ENCODE results near the gene GNRHR. TPM values are rescaled to one million over a fixed set of nuclear protein-coding genes. Genes with fewer than 3 reads are reported as not detected.
"Not testable (repeated sequence)": the region's sequence is repeated elsewhere in the genome, so short reads cannot be mapped to it uniquely, and the experiment has no call there.

The GNRHR gene
- total RNA-seq: not detected in 2 replicates

- no peak for DNase-seq
Observed at GRCh38 chr4:67754288-67754687, at the start of gene GNRHR. GNRHR (minus strand) TSS chr4:67754388; CDS start chr4:67754335, 53 bp downstream.

- DNase-seq: no peak
Observed at GRCh38 chr4:67796810-67797209, 42.6 kb upstream of the GNRHR start.

DNA sequence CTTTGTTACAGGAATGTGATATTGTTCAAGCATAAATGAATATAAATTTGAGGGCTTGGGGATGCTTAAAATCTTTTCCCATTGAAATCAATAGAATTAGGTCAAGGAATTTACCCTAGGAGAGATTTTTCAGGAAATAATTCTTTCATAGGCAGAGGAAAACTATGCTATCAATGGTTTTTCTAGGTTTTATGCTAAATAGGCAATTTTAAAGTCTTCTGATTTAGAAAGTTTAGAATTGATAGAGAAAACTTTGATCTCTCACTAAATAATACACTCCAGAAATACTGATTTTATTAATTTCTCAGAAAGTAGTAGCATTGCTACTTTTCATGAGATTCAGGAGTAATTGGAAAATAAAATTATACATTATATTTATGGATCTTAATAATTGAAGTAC lies 36.5 kb upstream of the GNRHR start:
- DNase-seq: no peak

GRCh38 chr4:67787311-67787710 lies 33.1 kb upstream of the GNRHR start:
- DNase-seq: no peak

DNA sequence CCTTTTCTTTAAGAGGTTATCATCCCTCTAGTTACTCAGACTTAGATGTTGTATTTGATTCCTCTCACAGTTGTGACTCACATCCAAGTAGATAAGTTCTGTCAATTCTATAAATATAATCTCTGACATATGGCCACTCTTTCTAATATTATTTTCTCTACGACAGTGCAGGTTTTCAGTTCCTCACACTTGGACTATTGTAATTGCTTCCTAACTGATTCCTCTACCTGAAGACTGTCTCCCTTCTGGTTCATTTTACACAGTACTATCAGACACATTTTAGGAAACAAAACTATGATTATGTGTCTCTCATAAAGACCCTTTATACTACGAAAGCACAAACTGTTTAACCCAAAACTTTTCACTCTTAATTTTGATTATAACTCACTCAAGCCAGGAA lies 31.3 kb upstream of the GNRHR start:
- no peak for DNase-seq

DNA sequence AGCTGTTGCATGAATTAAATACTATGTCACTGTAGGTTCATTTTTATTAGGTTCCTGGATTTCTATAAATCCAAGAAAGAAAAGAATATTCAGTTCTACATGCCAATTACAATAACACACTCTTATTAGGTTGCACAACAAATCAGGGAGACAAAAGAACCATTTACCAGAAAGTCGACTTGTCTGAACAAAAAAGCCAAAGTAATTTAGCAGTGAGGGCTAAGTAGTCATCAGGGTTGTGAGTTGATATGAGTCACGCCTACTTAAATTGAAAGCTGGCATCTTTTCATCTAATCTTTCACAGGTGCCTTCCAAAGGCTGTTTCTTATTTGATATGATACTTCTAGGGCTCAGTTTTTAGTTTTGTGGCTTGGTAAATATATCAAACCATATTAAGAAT lies 25.4 kb upstream of the GNRHR start:
- no peak for DNase-seq

GRCh38 chr4:67776746-67777145 lies 22.6 kb upstream of the GNRHR start:
- no peak for DNase-seq

- DNase-seq: no peak
Observed at GRCh38 chr4:67770422-67770821, 16.2 kb upstream of the GNRHR start.

DNA sequence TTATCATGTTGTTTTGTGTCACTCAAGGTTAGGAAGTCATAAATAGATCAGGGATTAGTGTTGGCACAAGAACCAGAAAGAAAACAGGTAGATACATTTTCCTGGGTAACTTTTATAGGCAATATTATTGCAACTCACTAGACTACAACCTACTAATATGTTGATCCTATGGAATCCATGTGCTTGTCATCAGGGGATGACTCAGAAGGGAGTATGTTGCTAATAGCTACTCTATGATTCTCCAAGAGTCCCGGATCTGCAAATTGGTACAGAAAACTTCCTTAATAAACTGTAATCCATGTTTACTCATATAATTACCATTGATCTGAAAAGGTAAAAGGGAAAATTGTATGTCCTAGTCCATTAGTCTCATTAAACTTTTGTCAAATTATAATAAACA lies 11.7 kb upstream of the GNRHR start:
- no peak for DNase-seq

- DNase-seq: no peak
Observed at GRCh38 chr4:67765401-67765800, 11.2 kb upstream of the GNRHR start.

DNA sequence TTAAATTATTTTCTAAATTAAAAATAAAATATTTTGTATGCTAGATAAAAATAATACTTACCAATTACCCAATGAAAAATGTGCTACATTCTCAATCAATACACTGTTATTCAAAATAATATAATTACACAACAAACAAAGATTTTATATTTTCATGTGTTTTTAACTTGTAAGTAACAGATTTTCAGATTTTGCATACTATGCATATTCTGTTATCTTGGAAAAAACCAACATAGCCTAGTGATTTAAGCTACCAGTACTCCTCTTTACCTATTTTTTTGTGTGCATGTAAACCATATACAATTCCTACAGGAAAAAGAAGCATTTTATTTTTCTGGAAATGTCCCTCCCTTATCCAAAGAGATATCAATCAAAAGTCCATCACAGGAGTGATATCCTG lies 10.0 kb upstream of the GNRHR start:
- no peak for DNase-seq

GRCh38 chr4:67762086-67762485 lies 7.9 kb upstream of the GNRHR start:
- DNase-seq: no peak

GRCh38 chr4:67756991-67757390 lies 2.8 kb upstream of the GNRHR start:
- DNase-seq: not testable (repeated sequence)

GRCh38 chr4:67755974-67756373 lies 1.8 kb upstream of the GNRHR start:
- DNase-seq: no peak

DNA sequence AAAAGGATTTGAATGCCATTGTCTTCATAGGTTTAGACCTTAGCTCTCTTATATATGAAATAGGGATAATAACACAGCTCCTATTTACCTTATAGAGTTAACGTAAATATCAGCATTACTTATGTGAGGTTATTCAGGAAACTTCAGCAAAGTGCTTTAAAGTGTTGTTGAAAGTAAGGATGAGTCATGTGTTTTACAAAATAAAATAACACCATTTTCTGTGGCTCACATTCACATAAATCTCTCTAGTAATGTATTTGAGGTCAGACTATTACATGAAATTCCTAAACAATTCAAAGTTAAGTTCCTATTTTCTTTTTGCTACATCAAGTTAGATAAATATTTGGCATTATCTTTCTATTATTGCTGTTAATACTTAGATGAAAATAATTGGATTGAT lies 2.9 kb downstream of the GNRHR start:
- no peak for DNase-seq

- no peak for DNase-seq
Observed at GRCh38 chr4:67750691-67751090, 3.5 kb downstream of the GNRHR start.

GRCh38 chr4:67749286-67749685 lies 4.9 kb downstream of the GNRHR start:
- no peak for DNase-seq

- peak; percentile 56 for DNase-seq
Observed at GRCh38 chr4:67746797-67747495, 7.2 kb downstream of the GNRHR start.

GRCh38 chr4:67744561-67745283 lies 9.5 kb downstream of the GNRHR start:
- DNase-seq: no peak

DNA sequence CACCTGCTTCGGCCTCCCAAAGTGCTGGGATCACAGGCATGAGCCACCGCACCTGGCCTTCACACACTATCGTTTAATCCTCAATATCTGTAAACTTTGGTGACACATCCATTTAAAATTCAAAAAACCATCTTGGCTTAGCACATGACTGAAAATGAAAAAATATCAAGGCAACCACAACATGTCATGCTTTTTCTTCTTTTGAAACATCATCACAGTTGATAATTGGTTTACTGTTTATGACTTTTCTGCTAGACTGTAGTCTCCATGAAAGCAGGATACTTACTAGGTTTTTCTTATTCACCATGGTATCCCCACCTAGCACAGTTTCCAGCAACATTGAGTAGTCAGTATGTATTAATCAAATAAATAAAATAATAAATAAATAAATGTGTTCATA lies 11.0 kb downstream of the GNRHR start:
- no peak for DNase-seq

- DNase-seq: no peak
Observed at GRCh38 chr4:67736262-67736661, 17.9 kb downstream of the GNRHR start.

DNA sequence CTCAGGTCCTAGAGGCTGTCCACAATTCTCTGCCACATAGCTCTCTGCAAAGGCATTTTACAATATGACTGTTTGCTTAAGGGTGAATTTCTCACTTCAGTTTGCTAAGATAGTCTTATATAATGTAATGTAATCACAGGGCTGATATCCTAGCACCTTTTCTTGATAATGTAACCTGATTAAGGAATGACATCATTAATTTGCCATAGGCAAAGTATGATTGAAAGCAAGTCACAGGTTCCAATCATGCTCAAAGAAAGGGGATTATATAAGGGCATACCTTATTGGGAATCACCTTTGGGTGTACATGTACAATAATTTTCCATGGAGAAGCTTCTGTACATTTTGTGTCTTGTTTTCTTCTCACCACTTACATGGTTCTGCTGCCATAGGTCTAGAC lies 18.9 kb downstream of the GNRHR start:
- DNase-seq: no peak

- DNase-seq: not testable (repeated sequence)
Observed at GRCh38 chr4:67730511-67730910, 23.7 kb downstream of the GNRHR start.

DNA sequence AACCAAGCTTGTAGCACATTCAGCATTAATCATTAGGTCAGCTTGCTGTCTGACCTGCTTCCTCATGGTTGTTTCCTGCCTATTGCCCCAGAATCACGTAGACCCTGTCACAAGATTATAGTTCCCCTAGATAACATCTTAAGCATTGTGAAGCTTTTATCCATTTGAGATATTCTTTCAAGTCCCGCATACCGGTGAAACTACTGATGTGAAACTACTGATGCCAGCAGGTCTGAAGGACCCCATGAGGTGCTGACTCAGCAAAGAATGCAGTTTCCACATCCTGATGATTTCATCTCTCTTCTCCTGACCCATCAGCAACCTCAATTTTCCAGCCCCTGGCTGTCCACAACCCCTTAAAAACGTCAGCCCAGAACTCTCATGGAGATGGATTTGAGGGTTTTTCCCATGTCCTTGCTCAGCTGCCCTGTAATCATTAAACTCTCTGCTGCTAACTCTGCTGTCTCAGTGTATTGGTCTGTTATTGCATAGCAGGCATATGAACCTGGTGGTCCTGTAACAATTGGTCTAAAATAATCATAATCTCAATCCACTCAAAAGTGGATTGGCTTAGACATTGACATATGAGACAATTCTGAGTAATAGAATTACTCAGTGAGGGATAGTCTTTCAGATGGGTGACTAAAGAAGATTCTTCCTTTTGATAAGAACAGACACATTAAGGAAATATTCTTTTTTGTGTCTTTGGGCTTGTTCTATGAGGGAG lies 26.9 kb downstream of the GNRHR start:
- no peak for DNase-seq
